Hepatocyte (in vitro differentiated cells): Measurements from ENCODE around the gene WDR6. TPM values are rescaled to one million over a fixed set of nuclear protein-coding genes. Genes with fewer than 3 reads are reported as not detected.

ENCODE experiments used
- DNase-seq: peaks from one replicate; pipeline ENCODE4 v3.0.0-alpha.2; 2016; ENCODE audit warnings: low spot score
- H2AFZ ChIP-seq: fragments of 200-600 bp; sonication (generic); 2 replicates; pipeline ENCODE4 v1.6.0; 2016; ENCODE audit warnings: antibody characterized with exemption, mild to moderate bottlenecking
- H3K27ac ChIP-seq: fragments of 200-600 bp; sonication (generic); 2 replicates; pipeline ENCODE4 v1.5.1; 2016; ENCODE audit warnings: mild to moderate bottlenecking
- H3K27me3 ChIP-seq: fragments of 200-600 bp; sonication (generic); 2 replicates; pipeline ENCODE4 v1.6.1; 2016
- H3K36me3 ChIP-seq: fragments of 200-600 bp; sonication (generic); replicated peaks from 2 replicates; pipeline ENCODE4 v1.5.1; 2016; ENCODE audit warnings: low read depth; ENCODE audit not compliant: insufficient read depth
- H3K4me1 ChIP-seq: fragments of 200-600 bp; sonication (generic); 2 replicates; pipeline ENCODE4 v1.5.1; 2016; ENCODE audit warnings: mild to moderate bottlenecking, moderate library complexity; ENCODE audit not compliant: insufficient read depth
- H3K4me2 ChIP-seq: fragments of 200-600 bp; sonication (generic); 2 replicates; pipeline ENCODE4 v1.6.0; 2016
- H3K4me3 ChIP-seq: fragments of 200-600 bp; sonication (generic); 2 replicates; pipeline ENCODE4 v1.5.1; 2016; ENCODE audit warnings: mild to moderate bottlenecking
- H3K79me2 ChIP-seq: fragments of 200-600 bp; sonication (generic); 2 replicates; pipeline ENCODE4 v1.6.0; 2017; ENCODE audit warnings: mild to moderate bottlenecking
- H3K9me2 ChIP-seq: fragments of 200-600 bp; sonication (generic); replicated peaks from 2 replicates; pipeline ENCODE4 v1.6.0; 2017; ENCODE audit warnings: mild to moderate bottlenecking; ENCODE audit not compliant: insufficient read depth
- H3K9me3 ChIP-seq: fragments of 200-600 bp; sonication (generic); 2 replicates; pipeline ENCODE4 v1.5.1; 2016; ENCODE audit warnings: low read depth, mild to moderate bottlenecking
- H4K20me1 ChIP-seq: fragments of 200-600 bp; sonication (generic); 2 replicates; pipeline ENCODE4 v1.6.0; 2016; ENCODE audit warnings: mild to moderate bottlenecking; ENCODE audit not compliant: insufficient read depth, poor library complexity, severe bottlenecking
- CTCF ChIP-seq: fragments of 200-600 bp; sonication (generic); IDR thresholded peaks from 2 replicates; pipeline ENCODE4 v1.5.1; 2016; ENCODE audit warnings: antibody characterized with exemption, mild to moderate bottlenecking; ENCODE audit not compliant: poor library complexity
- EZH2 ChIP-seq: fragments of 200-600 bp; sonication (generic); IDR thresholded peaks from 2 replicates; pipeline ENCODE4 v1.6.1; 2016; ENCODE audit warnings: antibody characterized with exemption, mild to moderate bottlenecking, borderline replicate concordance
- EZH2phosphoT487 ChIP-seq: fragments of 200-600 bp; sonication (generic); IDR thresholded peaks from one replicate; pipeline ENCODE4 v1.6.1; 2018; ENCODE audit warnings: antibody characterized with exemption, mild to moderate bottlenecking, low read depth, moderate library complexity; ENCODE audit not compliant: unreplicated experiment, severe bottlenecking
- WGBS: methylation state at CpG from one replicate; pipeline ENCODE4 v1.1.6; 2016; ENCODE audit warnings: low lambda C conversion rate; ENCODE audit errors: missing lambda C conversion rate; 5-methylcytosine and 5-hydroxymethylcytosine counted together
- polyA plus RNA-seq: library from polyadenylated mRNA; unstranded; fragments of >200 nt; fragmentation: Nextera tagmentation; extraction: Ambion mirVana; gene quantifications from 2 replicates; pipeline ENCODE4 v1.2.1, GENCODE V29; 2016
- total RNA-seq: library from RNA; depleted of rRNA; stranded (reverse); fragments of >200 nt; gene quantifications from 2 replicates; pipeline ENCODE4 v1.2.3, GENCODE V29; 2014

Gene WDR6
- total and polyA plus RNA-seq, 2 experiments from 2014 or later = 157 to 190 TPM

- peaks cover 18% of the 10 kb centered on the region for H3K4me1 ChIP-seq
- H3K9me2 ChIP-seq = no peaks in the 10 kb centered on the region
These were observed 13.4 kb upstream of the WDR6 start for GRCh38 chr3:48993834-48994233.

GRCh38 chr3:48996640-48997039, 10.6 kb upstream of the WDR6 start:
- no peaks in the 10 kb centered on the region for H3K9me3 ChIP-seq
- H4K20me1 ChIP-seq = no peaks in the 10 kb centered on the region
- H3K27ac ChIP-seq = no peak overlapping the region
- H3K27me3 ChIP-seq = no peaks in the 10 kb centered on the region
- no peaks in the 10 kb centered on the region for H3K9me2 ChIP-seq
- no peak overlapping the region for H2AFZ ChIP-seq
- H3K4me2 ChIP-seq = no peak overlapping the region
- 94% methylated on average over 8 of the region's 8 CpGs for WGBS
- H3K4me3 ChIP-seq = no peak overlapping the region
- H3K79me2 ChIP-seq = peaks cover 24% of the 10 kb centered on the region
- H3K36me3 ChIP-seq = no peaks in the 10 kb centered on the region
- H3K4me1 ChIP-seq = peaks cover 29% of the 10 kb centered on the region
- no peak for DNase-seq
- TF ChIP-seq CTCF = no peak
- TF ChIP-seq EZH2 = no peak
- no peak for TF ChIP-seq EZH2phosphoT487

More at GRCh38 chr3:48993834-48994233, 13.4 kb upstream of the WDR6 start:
- H3K9me3 ChIP-seq = no peaks in the 10 kb centered on the region
- no peaks in the 10 kb centered on the region for H3K27me3 ChIP-seq
- no peak for DNase-seq
- H3K4me2 ChIP-seq = no peak overlapping the region
- peaks cover 42% of the 10 kb centered on the region for H3K79me2 ChIP-seq
- no peaks in the 10 kb centered on the region for H4K20me1 ChIP-seq
- TF ChIP-seq EZH2 (no peak), EZH2phosphoT487 (no peak), CTCF (no peak)
- H3K36me3 ChIP-seq = no peaks in the 10 kb centered on the region
- H3K4me3 ChIP-seq = no peak overlapping the region
- no peak overlapping the region for H2AFZ ChIP-seq
- no peak overlapping the region for H3K27ac ChIP-seq

- Histone ChIP-seq H3K9me2 (no peaks in the 10 kb centered on the region), H3K27ac (no peak overlapping the region), H3K4me3 (no peak overlapping the region), H3K4me2 (no peak overlapping the region), H4K20me1 (no peaks in the 10 kb centered on the region), H3K27me3 (no peaks in the 10 kb centered on the region), H3K36me3 (no peaks in the 10 kb centered on the region), H2AFZ (no peak overlapping the region), H3K9me3 (no peaks in the 10 kb centered on the region), H3K79me2 (peaks cover 19% of the 10 kb centered on the region), H3K4me1 (peaks cover 24% of the 10 kb centered on the region)
- DNase-seq = no peak
- TF ChIP-seq CTCF (no peak), EZH2 (no peak), EZH2phosphoT487 (no peak)
- 92% methylated on average over 8 of the region's 8 CpGs for WGBS
These were observed 10.0 kb upstream of the WDR6 start for GRCh38 chr3:48997102-48997635.
